ENCODE results near the gene ITIH4. TPM values are rescaled to one million over a fixed set of nuclear protein-coding genes. Genes with fewer than 3 reads are reported as not detected.

The ITIH4 gene
- total and polyA plus RNA-seq, 10 of the 15 experiments (the other 5 are each of a cell fraction or from before 2014, with no cell fraction given), result 0.64 to 4.1 (median 1.3) TPM

DNA sequence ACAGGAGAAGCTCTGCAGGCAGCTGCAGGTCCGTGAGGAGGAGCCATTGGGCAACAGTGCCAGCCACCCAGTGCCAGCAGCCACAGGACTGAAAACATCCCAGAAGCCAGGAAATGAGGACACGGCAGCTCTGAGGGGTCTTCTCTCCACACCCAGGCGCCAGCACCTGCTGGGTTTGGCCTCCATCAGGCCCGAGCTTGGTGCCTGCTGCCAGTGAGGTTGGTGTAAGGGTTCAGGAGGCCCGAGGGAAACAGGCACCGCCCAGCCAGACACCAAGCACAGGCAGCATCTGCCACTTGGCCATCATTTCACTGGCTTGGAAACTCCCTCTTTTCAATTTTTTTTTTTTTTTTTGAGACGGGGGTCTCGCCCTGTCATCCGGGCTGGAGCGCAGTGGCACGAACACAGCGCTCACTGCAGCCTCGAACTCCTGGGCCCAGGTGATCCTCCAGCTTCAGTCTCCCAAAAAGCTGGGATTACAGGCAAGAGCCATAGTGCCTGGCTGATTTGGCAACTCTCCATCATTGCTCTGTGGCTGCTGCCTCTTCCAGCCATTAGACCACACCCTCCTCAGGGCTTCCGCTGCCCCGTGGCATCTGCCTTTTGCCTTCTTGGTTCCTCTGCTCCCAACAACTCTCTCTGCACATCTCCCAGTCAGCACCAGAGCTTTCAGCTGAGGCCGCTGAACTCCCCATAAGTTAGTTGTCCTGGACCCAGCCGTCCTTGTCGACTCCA, 37.3 kb downstream of the ITIH4 start:
- no peak overlapping the region for H2AFZ ChIP-seq (ENCODE audit: control insufficient read depth, low read depth, low read length)
- 39% methylated on average over 18 of the region's 18 CpGs for WGBS (ENCODE audit: insufficient coverage, insufficient replicate concordance, low lambda C conversion rate, missing lambda C conversion rate)
- H3K4me2 ChIP-seq (ENCODE audit: control insufficient read depth, insufficient read depth), result no peak overlapping the region
- SMC1A ChIA-PET (ENCODE audit: uncharacterized antibody, unreplicated experiment), result no interaction called here
- DNase-seq (ENCODE audit: low read depth, low spot score) (no peak), ATAC-seq (no peak), FAIRE-seq (no peak)
- no peaks in the 10 kb centered on the region for H3K79me2 ChIP-seq (ENCODE audit: control insufficient read depth, insufficient read depth, low read length)
- H3K27ac ChIP-seq (ENCODE audit: control insufficient read depth, insufficient read depth), result no peak overlapping the region
- H3K27me3 ChIP-seq (replicated peaks in 1 of 2; ENCODE audit: control insufficient read depth in 2 of 2, insufficient read depth in 2 of 2, low read length in 1 of 2), result no peaks in the 10 kb centered on the region; a peak in 1 of 4 replicates
- H3K36me3 ChIP-seq (ENCODE audit: control insufficient read depth in 2 of 2, insufficient read depth in 2 of 2, low read length in 1 of 2), result no peaks in the 10 kb centered on the region
- no peaks in the 10 kb centered on the region for H4K20me1 ChIP-seq (ENCODE audit: control insufficient read depth, insufficient read depth)
- no peak overlapping the region for H3K4me3 ChIP-seq
- POLR2A ChIA-PET, result no interaction called here
- CTCF ChIA-PET, result interaction anchor here (1.1 to 1.8 kb wide), 2 partner anchors 9 to 14 kb away, joined by 4 to 6 read pairs; no protein-coding TSS in a partner anchor
- intact Hi-C loops (cut with micrococcal nuclease; ENCODE audit: unreplicated experiment) (no loop called here), in situ Hi-C loops (cut with MboI) (no loop called here)
- BruUV-seq (replicated peaks), result no TSS peak
- TF ChIP-seq CUX1 (IDR thresholded peaks at IDR 0.05; ENCODE audit: insufficient replicate concordance, low read depth, low read length) (no peak), NR2C1 (IDR thresholded peaks at IDR 0.05) (no peak), MEF2A (IDR thresholded peaks at IDR 0.05; ENCODE audit: insufficient read depth, low read depth, low read length) (no peak), FOXM1 (IDR thresholded peaks at IDR 0.05; ENCODE audit: low read depth, low read length) (no peak), EZH2 (IDR thresholded peaks at IDR 0.05; ENCODE audit: borderline replicate concordance, control insufficient read depth, low read depth, low read length) (no peak), STAT1 (conservative IDR thresholded peaks at IDR 0.05) (no peak), NR2F1 (conservative IDR thresholded peaks at IDR 0.05) (no peak), FOS (IDR thresholded peaks at IDR 0.05; ENCODE audit: borderline replicate concordance, extremely low read depth, insufficient read length) (no peak), SP1 (IDR thresholded peaks at IDR 0.05; ENCODE audit: low read depth, low read length) (no peak), CBX5 (IDR thresholded peaks at IDR 0.05; ENCODE audit: low read depth) (no peak), ZSCAN29 (IDR thresholded peaks at IDR 0.05) (no peak), HDAC6 (IDR thresholded peaks at IDR 0.05; ENCODE audit: unreplicated experiment) (no peak), USF2 (IDR thresholded peaks at IDR 0.05; ENCODE audit: borderline replicate concordance, low read depth, low read length) (no peak)
- TF ChIP-seq, protein P1, sequence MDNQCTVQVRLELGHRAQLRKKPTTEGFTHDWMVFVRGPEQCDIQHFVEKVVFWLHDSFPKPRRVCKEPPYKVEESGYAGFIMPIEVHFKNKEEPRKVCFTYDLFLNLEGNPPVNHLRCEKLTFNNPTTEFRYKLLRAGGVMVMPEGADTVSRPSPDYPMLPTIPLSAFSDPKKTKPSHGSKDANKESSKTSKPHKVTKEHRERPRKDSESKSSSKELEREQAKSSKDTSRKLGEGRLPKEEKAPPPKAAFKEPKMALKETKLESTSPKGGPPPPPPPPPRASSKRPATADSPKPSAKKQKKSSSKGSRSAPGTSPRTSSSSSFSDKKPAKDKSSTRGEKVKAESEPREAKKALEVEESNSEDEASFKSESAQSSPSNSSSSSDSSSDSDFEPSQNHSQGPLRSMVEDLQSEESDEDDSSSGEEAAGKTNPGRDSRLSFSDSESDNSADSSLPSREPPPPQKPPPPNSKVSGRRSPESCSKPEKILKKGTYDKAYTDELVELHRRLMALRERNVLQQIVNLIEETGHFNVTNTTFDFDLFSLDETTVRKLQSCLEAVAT (IDR thresholded peaks at IDR 0.05), result no peak
- H3K9me3 ChIP-seq (replicated peaks; ENCODE audit: control insufficient read depth, insufficient read depth, low read length), result no peaks in the 10 kb centered on the region
- H3K9ac ChIP-seq (ENCODE audit: control insufficient read depth, insufficient read depth, low read length), result no peak overlapping the region
- RAD21 ChIA-PET (ENCODE audit: unreplicated experiment), result interaction anchor here (1.3 kb wide), 1 partner anchor 14 kb away, joined by 4 read pairs; no protein-coding TSS in a partner anchor
- no peaks in the 10 kb centered on the region for H3K4me1 ChIP-seq (ENCODE audit: control insufficient read depth, insufficient read depth, low read length)

All from GM12878 (cell line).